GM12891 (cell line): ENCODE measurements around the gene TAF7L.

ENCODE experiments used
- DNase-seq: peaks from one replicate; pipeline ENCODE4 v3.0.0; 2011; ENCODE audit warnings: low spot score; ENCODE audit not compliant: insufficient read length
- FAIRE-seq: peaks from 2 replicates; lab custom pipeline; 2011; peaks lifted over from hg19 to GRCh38; lab: Jason Lieb, UNC
- PAX5 ChIP-seq: IDR thresholded peaks from 2 replicates; pipeline ENCODE4 v1.6.1; 2011; ENCODE audit warnings: low read length, moderate library complexity, mild to moderate bottlenecking; ENCODE audit not compliant: insufficient read depth, severe bottlenecking
- POLR2A ChIP-seq: IDR thresholded peaks from 2 replicates; pipeline ENCODE4 v1.6.1; 2011; ENCODE audit warnings: low read depth, low read length, control low read depth
- POLR2AphosphoS5 ChIP-seq: IDR thresholded peaks from 2 replicates; pipeline ENCODE4 v1.6.1; 2011; ENCODE audit warnings: low read depth, low read length, control low read depth
- POU2F2 ChIP-seq: IDR thresholded peaks from 2 replicates; pipeline ENCODE4 v1.6.1; 2011; ENCODE audit warnings: low read depth, mild to moderate bottlenecking, control low read depth, low read length, moderate library complexity
- SPI1 ChIP-seq: IDR thresholded peaks from 2 replicates; pipeline ENCODE4 v1.6.1; 2011; ENCODE audit warnings: low read depth, low read length, control low read depth
- TAF1 ChIP-seq: IDR thresholded peaks from 2 replicates; pipeline ENCODE4 v1.6.1; 2011; ENCODE audit warnings: low read depth, low read length, control low read depth

The TAF7L gene

GRCh38 chrX:101262590-101262989 is 28.5 kb downstream of the TAF7L start:
- FAIRE-seq (no peak), DNase-seq (no peak)
- TF ChIP-seq SPI1 (no peak), POLR2AphosphoS5 (no peak), POU2F2 (no peak), POLR2A (no peak), PAX5 (no peak), TAF1 (no peak)

GRCh38 chrX:101260435-101260834 is 30.7 kb downstream of the TAF7L start:
- DNase-seq, result no peak

GRCh38 chrX:101258259-101258581 is 32.9 kb downstream of the TAF7L start:
- DNase-seq (no peak), FAIRE-seq (no peak)
- TF ChIP-seq POLR2A (no peak), POLR2AphosphoS5 (no peak), SPI1 (no peak), PAX5 (no peak), POU2F2 (no peak), TAF1 (no peak)

More at GRCh38 chrX:101260435-101260834, 30.7 kb downstream of the TAF7L start:
- TF ChIP-seq POU2F2, result no peak
- no peak for TF ChIP-seq PAX5
- no peak for TF ChIP-seq TAF1
- TF ChIP-seq POLR2AphosphoS5, result no peak
- TF ChIP-seq SPI1, result no peak
- TF ChIP-seq POLR2A, result no peak
- FAIRE-seq, result no peak

- no peak for FAIRE-seq
- DNase-seq, result no peak
- no peak for TF ChIP-seq POLR2AphosphoS5
- TF ChIP-seq TAF1, result no peak
- TF ChIP-seq SPI1, result 0 out of 2 replicates have a peak, but pooled peaks have one; percentile 16
- no peak for TF ChIP-seq POU2F2
Observed at GRCh38 chrX:101257448-101258258, 33.5 kb downstream of the TAF7L start.

GRCh38 chrX:101252634-101253033 is 38.5 kb downstream of the TAF7L start:
- DNase-seq (no peak), FAIRE-seq (no peak)
- TF ChIP-seq POU2F2 (no peak), SPI1 (no peak), TAF1 (no peak), POLR2A (no peak), PAX5 (no peak), POLR2AphosphoS5 (no peak)

- DNase-seq, result no peak
- TF ChIP-seq POLR2A (no peak), POLR2AphosphoS5 (no peak), SPI1 (no peak), PAX5 (no peak), POU2F2 (no peak), TAF1 (no peak)
- FAIRE-seq, result no peak
Observed at GRCh38 chrX:101241531-101241930, 49.6 kb downstream of the TAF7L start.

GRCh38 chrX:101237041-101237440 is 54.1 kb downstream of the TAF7L start:
- TF ChIP-seq POLR2AphosphoS5 (no peak), PAX5 (no peak), SPI1 (no peak), TAF1 (no peak), POU2F2 (no peak), POLR2A (no peak)
- DNase-seq (no peak), FAIRE-seq (no peak)

- FAIRE-seq (no peak), DNase-seq (no peak)
- TF ChIP-seq POLR2A, result no peak
- no peak for TF ChIP-seq POU2F2
- no peak for TF ChIP-seq SPI1
- TF ChIP-seq POLR2AphosphoS5, result no peak
- no peak for TF ChIP-seq TAF1
- no peak for TF ChIP-seq PAX5
Observed at GRCh38 chrX:101232316-101232715, 58.8 kb downstream of the TAF7L start.

GRCh38 chrX:101231080-101231479 is 60.1 kb downstream of the TAF7L start:
- FAIRE-seq (no peak), DNase-seq (no peak)
- TF ChIP-seq PAX5 (no peak), POU2F2 (no peak), SPI1 (no peak), TAF1 (no peak), POLR2A (no peak), POLR2AphosphoS5 (no peak)
